Astrocyte (in vitro differentiated cells and primary cell): ENCODE data around the gene NXN. TPM values are rescaled to one million over a fixed set of nuclear protein-coding genes. Genes with fewer than 3 reads are reported as not detected.

Experiments used
- DNase-seq: peaks from one replicate; pipeline ENCODE4 v3.0.0-alpha.2; 2010; ENCODE audit warnings: low read depth
- FAIRE-seq: peaks from 2 replicates; lab custom pipeline; 2011; peaks lifted over from hg19 to GRCh38; lab: Jason Lieb, UNC
- H2AFZ ChIP-seq: 2 replicates; pipeline ENCODE4 v1.6.0; 2012; ENCODE audit warnings: low read depth, low read length, inconsistent platforms
- H3K27ac ChIP-seq: 2 replicates; pipeline ENCODE4 v1.5.1; 2011; ENCODE audit warnings: low read depth, low read length, inconsistent platforms
- H3K27me3 ChIP-seq: 2 replicates; pipeline ENCODE4 v1.6.0; 2011; ENCODE audit warnings: low read length, inconsistent platforms; ENCODE audit not compliant: insufficient read depth
- H3K36me3 ChIP-seq: 2 replicates; pipeline ENCODE4 v1.5.1; 2011; ENCODE audit warnings: low read length, inconsistent platforms; ENCODE audit not compliant: insufficient read depth
- H3K4me1 ChIP-seq: 2 replicates; pipeline ENCODE4 v1.5.1; 2011; ENCODE audit warnings: low read length, inconsistent platforms; ENCODE audit not compliant: insufficient read depth
- H3K4me2 ChIP-seq: 2 replicates; pipeline ENCODE4 v1.6.0; 2012; ENCODE audit warnings: low read length, inconsistent platforms
- H3K4me3 ChIP-seq: 2 replicates; pipeline ENCODE4 v1.5.1; 2011; ENCODE audit warnings: low read depth, mild to moderate bottlenecking, low read length, inconsistent platforms; ENCODE audit not compliant: insufficient read depth
- H3K79me2 ChIP-seq: 2 replicates; pipeline ENCODE4 v1.6.0; 2012; ENCODE audit warnings: mild to moderate bottlenecking, low read length, inconsistent platforms; ENCODE audit not compliant: insufficient read depth
- H3K9ac ChIP-seq: 2 replicates; pipeline ENCODE4 v1.6.0; 2012; ENCODE audit warnings: mild to moderate bottlenecking, low read length, inconsistent platforms
- H3K9me3 ChIP-seq: 2 replicates; pipeline ENCODE4 v1.5.1; 2012; ENCODE audit warnings: low read depth, mild to moderate bottlenecking, low read length, inconsistent platforms; ENCODE audit not compliant: insufficient read depth
- H4K20me1 ChIP-seq: 2 replicates; pipeline ENCODE4 v1.6.0; 2012; ENCODE audit warnings: low read length, inconsistent platforms; ENCODE audit not compliant: insufficient read depth
- H3K27ac Mint-ChIP-seq: one replicate; pipeline ENCODE4 v1.8.0; 2021; ENCODE audit warnings: mild to moderate bottlenecking, mixed read lengths; ENCODE audit not compliant: unreplicated experiment
- H3K27me3 Mint-ChIP-seq: one replicate; pipeline ENCODE4 v1.8.0; 2021; ENCODE audit warnings: low read depth, mixed read lengths; ENCODE audit not compliant: unreplicated experiment
- H3K36me3 Mint-ChIP-seq: one replicate; pipeline ENCODE4 v1.8.0; 2021; ENCODE audit warnings: low read depth, mixed read lengths; ENCODE audit not compliant: unreplicated experiment
- H3K4me1 Mint-ChIP-seq: one replicate; pipeline ENCODE4 v1.8.0; 2021; ENCODE audit warnings: low read depth, mixed read lengths; ENCODE audit not compliant: unreplicated experiment
- H3K4me3 Mint-ChIP-seq: one replicate; pipeline ENCODE4 v1.8.0; 2021; ENCODE audit warnings: mild to moderate bottlenecking, moderate library complexity, mixed read lengths; ENCODE audit not compliant: unreplicated experiment
- H3K9me3 Mint-ChIP-seq: one replicate; pipeline ENCODE4 v1.8.0; 2021; ENCODE audit warnings: mild to moderate bottlenecking, mixed read lengths; ENCODE audit not compliant: unreplicated experiment
- EZH2 ChIP-seq: IDR thresholded peaks from 2 replicates; pipeline ENCODE4 v1.6.1; 2012; ENCODE audit warnings: mild to moderate bottlenecking, low read length, inconsistent platforms; ENCODE audit not compliant: insufficient read depth
- total RNA-seq: library from RNA; stranded (reverse); gene quantifications from 2 replicates; pipeline ENCODE4 v1.2.1, GENCODE V29; 2021
- TF ChIP-seq, protein P1 (sequence below): IDR thresholded peaks from 2 replicates; pipeline ENCODE4 v1.5.1; 2011; ENCODE audit warnings: low read depth, mild to moderate bottlenecking, inconsistent platforms, low read length, moderate library complexity; ENCODE audit not compliant: insufficient read depth

Gene NXN
- total RNA-seq, 1 donor from 2014 or later = 104 TPM

DNA sequence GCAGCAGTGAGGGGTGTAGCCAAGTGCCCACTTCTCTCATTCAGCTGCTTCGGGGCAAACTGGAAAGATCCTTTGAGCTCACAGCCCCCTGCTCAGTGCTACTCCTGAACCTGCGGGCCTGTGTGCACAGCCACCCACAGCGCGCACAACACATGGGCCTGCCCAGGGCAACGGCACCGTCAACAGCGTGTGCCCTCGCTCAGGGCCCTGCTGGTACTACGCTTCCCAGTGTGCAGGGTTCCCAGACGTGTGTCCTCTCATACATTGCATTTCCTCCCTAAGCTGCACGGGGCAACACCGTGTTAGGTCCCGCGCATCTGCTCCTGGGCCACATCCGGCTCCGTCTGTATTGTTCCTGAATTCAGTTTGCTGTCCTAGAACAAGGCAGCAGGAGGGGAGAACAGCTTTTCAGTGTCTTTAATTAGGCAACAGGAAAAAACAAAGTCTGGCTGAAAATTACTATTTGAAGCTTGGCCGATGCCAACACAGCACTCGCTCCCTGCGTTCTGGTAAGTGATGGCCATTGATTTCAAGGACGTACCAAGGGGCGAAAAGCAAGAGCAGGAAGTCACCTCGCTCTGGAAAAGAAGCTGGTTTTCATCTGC is 182.2 kb downstream of the NXN start:
- Histone ChIP-seq H3K4me2 (no peak overlapping the region), H3K4me1 (peaks cover 16% of the 10 kb centered on the region), H3K79me2 (no peaks in the 10 kb centered on the region), H3K4me3 (no peak overlapping the region), H4K20me1 (peaks cover 19% of the 10 kb centered on the region), H3K36me3 (peaks cover 10% of the 10 kb centered on the region), H3K27ac (no peak overlapping the region), H3K9ac (no peak overlapping the region), H3K27me3 (no peaks in the 10 kb centered on the region), H3K9me3 (no peaks in the 10 kb centered on the region), H2AFZ (no peak overlapping the region)
- peaks cover 31% of the 10 kb centered on the region for H3K36me3 Mint-ChIP-seq
- no peaks in the 10 kb centered on the region for H3K27me3 Mint-ChIP-seq
- H3K4me3 Mint-ChIP-seq = no peak overlapping the region
- peaks cover 15% of the 10 kb centered on the region for H3K4me1 Mint-ChIP-seq
- no peak overlapping the region for H3K27ac Mint-ChIP-seq
- no peak for TF ChIP-seq EZH2
- TF ChIP-seq, protein P1, sequence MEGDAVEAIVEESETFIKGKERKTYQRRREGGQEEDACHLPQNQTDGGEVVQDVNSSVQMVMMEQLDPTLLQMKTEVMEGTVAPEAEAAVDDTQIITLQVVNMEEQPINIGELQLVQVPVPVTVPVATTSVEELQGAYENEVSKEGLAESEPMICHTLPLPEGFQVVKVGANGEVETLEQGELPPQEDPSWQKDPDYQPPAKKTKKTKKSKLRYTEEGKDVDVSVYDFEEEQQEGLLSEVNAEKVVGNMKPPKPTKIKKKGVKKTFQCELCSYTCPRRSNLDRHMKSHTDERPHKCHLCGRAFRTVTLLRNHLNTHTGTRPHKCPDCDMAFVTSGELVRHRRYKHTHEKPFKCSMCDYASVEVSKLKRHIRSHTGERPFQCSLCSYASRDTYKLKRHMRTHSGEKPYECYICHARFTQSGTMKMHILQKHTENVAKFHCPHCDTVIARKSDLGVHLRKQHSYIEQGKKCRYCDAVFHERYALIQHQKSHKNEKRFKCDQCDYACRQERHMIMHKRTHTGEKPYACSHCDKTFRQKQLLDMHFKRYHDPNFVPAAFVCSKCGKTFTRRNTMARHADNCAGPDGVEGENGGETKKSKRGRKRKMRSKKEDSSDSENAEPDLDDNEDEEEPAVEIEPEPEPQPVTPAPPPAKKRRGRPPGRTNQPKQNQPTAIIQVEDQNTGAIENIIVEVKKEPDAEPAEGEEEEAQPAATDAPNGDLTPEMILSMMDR = no peak
- no peak for FAIRE-seq
- DNase-seq = no peak
- no peaks in the 10 kb centered on the region for H3K9me3 Mint-ChIP-seq

DNA sequence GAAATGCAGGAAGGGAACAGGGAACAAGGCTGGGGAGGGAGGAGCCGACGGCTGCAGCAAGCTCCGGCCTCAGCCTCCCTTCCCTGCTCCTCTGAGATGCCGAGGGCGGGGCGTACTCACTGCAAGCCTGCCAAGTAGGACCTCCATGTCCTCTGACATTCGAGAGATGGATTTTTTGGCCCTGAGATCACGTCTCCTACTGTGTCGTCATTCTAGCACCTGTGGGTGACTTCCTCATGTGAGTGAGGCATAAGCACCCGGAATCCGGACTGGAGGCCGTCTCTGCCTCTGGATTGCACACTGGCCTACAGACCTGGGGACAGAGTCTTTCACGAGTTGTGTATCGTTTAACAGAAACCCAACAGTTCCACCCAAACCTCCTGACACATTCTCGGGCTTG is 183.0 kb downstream of the NXN start:
- Mint-ChIP-seq H3K4me1 (peaks cover 15% of the 10 kb centered on the region), H3K36me3 (peaks cover 26% of the 10 kb centered on the region), H3K27ac (no peak overlapping the region), H3K27me3 (no peaks in the 10 kb centered on the region), H3K4me3 (no peak overlapping the region), H3K9me3 (no peaks in the 10 kb centered on the region)
- Histone ChIP-seq H4K20me1 (peaks cover 19% of the 10 kb centered on the region), H3K27me3 (no peaks in the 10 kb centered on the region), H3K36me3 (peaks cover 12% of the 10 kb centered on the region), H3K4me3 (no peak overlapping the region), H3K27ac (no peak overlapping the region), H2AFZ (no peak overlapping the region), H3K9ac (no peak overlapping the region), H3K9me3 (no peaks in the 10 kb centered on the region), H3K4me1 (peaks cover 16% of the 10 kb centered on the region), H3K4me2 (no peak overlapping the region), H3K79me2 (no peaks in the 10 kb centered on the region)
- no peak for FAIRE-seq
- no peak for DNase-seq
- TF ChIP-seq EZH2 = no peak
- TF ChIP-seq, protein P1 = no peak

DNA sequence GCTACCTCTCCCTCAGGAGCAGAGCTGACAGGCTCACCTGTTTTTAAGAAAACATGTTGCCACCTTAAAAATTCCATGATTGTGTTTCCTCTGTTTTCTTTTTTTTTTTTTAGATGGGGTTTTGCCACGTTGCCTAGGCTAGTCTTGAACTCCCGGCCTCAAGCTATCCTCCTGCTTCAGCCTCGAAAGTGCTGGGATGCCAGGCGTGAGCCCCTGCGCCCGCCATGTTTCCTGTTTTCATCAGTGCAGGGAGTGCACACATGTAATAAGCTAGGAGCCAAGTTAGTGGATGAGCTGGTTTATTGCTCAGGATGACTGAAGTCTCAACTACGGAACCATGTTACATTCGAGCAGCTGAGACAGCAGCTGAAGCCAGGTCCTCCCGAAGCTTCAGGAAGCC is 183.9 kb downstream of the NXN start:
- peaks cover 12% of the 10 kb centered on the region for H3K36me3 ChIP-seq
- no peak overlapping the region for H3K4me2 ChIP-seq
- Mint-ChIP-seq H3K27me3 (no peaks in the 10 kb centered on the region), H3K9me3 (no peaks in the 10 kb centered on the region), H3K27ac (no peak overlapping the region), H3K4me3 (no peak overlapping the region), H3K36me3 (peaks cover 30% of the 10 kb centered on the region), H3K4me1 (peaks cover 18% of the 10 kb centered on the region)
- TF ChIP-seq, protein P1 = no peak
- no peak for TF ChIP-seq EZH2
- no peak overlapping the region for H3K4me3 ChIP-seq
- H2AFZ ChIP-seq = no peak overlapping the region
- no peaks in the 10 kb centered on the region for H3K27me3 ChIP-seq
- no peak overlapping the region for H3K27ac ChIP-seq
- peak overlapping the region; percentile 19 for H3K9ac ChIP-seq
- no peaks in the 10 kb centered on the region for H3K9me3 ChIP-seq
- H4K20me1 ChIP-seq = peaks cover 23% of the 10 kb centered on the region
- peaks cover 16% of the 10 kb centered on the region for H3K4me1 ChIP-seq
- H3K79me2 ChIP-seq = peaks cover 3% of the 10 kb centered on the region
- no peak for DNase-seq
- FAIRE-seq = no peak
